ENCODE results near the gene ZNF592. TPM values are rescaled to one million over a fixed set of nuclear protein-coding genes. Genes with fewer than 3 reads are reported as not detected.

Gene ZNF592
- polyA plus RNA-seq, 1 donor from 2014 or later = 3.9 TPM

DNA sequence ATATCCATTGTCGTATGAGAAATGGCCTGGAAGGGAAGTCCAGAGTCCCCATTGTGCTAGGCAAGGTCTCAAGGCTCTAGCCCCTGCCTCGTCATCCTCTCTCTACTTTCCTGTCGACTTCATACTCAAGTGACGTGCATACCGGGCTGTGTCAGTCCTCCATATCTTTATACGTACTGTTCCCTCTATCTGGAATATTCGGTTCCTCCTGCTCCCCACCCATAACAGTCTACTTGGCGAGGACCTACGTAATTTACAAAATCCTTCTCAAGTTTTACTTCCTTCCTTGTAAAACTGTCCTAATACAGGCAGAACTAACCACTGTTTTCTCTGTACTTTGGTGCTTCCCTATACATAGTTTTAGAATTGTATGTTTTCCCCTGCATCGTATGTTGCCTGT is 66.5 kb downstream of the ZNF592 start:
- H4K20me1 ChIP-seq (ENCODE audit: insufficient read depth) = no peaks in the 10 kb centered on the region
- no peaks in the 10 kb centered on the region for H3K9me3 ChIP-seq (ENCODE audit: low read length)
- no peak overlapping the region for H3K9ac ChIP-seq (ENCODE audit: low read length)
- no peak overlapping the region for H2AFZ ChIP-seq (ENCODE audit: low read depth, low read length)
- H3K27me3 ChIP-seq (ENCODE audit: insufficient read depth, low read depth, low read length) = no peaks in the 10 kb centered on the region
- H3K27ac ChIP-seq (ENCODE audit: low read length) = no peak overlapping the region
- H3K36me3 ChIP-seq (ENCODE audit: insufficient read depth, low read length) = no peaks in the 10 kb centered on the region
- no peak overlapping the region for H3K4me3 ChIP-seq (ENCODE audit: low read length)
- TF ChIP-seq TAF1 (IDR thresholded peaks at IDR 0.05; ENCODE audit: low read depth) (no peak), RAD21 (conservative IDR thresholded peaks at IDR 0.05) (no peak), EP300 (conservative IDR thresholded peaks at IDR 0.05; ENCODE audit: poor library complexity, severe bottlenecking) (no peak), POLR2AphosphoS5 (IDR thresholded peaks at IDR 0.05) (no peak), MXI1 (conservative IDR thresholded peaks at IDR 0.05; ENCODE audit: poor library complexity, severe bottlenecking) (no peak), EZH2 (IDR thresholded peaks at IDR 0.05; ENCODE audit: borderline replicate concordance, insufficient read depth, low read length, poor library complexity, severe bottlenecking) (no peak), SMC3 (conservative IDR thresholded peaks at IDR 0.05; ENCODE audit: poor library complexity) (no peak)
- TF ChIP-seq, protein P1, sequence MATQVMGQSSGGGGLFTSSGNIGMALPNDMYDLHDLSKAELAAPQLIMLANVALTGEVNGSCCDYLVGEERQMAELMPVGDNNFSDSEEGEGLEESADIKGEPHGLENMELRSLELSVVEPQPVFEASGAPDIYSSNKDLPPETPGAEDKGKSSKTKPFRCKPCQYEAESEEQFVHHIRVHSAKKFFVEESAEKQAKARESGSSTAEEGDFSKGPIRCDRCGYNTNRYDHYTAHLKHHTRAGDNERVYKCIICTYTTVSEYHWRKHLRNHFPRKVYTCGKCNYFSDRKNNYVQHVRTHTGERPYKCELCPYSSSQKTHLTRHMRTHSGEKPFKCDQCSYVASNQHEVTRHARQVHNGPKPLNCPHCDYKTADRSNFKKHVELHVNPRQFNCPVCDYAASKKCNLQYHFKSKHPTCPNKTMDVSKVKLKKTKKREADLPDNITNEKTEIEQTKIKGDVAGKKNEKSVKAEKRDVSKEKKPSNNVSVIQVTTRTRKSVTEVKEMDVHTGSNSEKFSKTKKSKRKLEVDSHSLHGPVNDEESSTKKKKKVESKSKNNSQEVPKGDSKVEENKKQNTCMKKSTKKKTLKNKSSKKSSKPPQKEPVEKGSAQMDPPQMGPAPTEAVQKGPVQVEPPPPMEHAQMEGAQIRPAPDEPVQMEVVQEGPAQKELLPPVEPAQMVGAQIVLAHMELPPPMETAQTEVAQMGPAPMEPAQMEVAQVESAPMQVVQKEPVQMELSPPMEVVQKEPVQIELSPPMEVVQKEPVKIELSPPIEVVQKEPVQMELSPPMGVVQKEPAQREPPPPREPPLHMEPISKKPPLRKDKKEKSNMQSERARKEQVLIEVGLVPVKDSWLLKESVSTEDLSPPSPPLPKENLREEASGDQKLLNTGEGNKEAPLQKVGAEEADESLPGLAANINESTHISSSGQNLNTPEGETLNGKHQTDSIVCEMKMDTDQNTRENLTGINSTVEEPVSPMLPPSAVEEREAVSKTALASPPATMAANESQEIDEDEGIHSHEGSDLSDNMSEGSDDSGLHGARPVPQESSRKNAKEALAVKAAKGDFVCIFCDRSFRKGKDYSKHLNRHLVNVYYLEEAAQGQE (IDR thresholded peaks at IDR 0.05; ENCODE audit: borderline replicate concordance) = no peak
- TF ChIP-seq, protein P2, sequence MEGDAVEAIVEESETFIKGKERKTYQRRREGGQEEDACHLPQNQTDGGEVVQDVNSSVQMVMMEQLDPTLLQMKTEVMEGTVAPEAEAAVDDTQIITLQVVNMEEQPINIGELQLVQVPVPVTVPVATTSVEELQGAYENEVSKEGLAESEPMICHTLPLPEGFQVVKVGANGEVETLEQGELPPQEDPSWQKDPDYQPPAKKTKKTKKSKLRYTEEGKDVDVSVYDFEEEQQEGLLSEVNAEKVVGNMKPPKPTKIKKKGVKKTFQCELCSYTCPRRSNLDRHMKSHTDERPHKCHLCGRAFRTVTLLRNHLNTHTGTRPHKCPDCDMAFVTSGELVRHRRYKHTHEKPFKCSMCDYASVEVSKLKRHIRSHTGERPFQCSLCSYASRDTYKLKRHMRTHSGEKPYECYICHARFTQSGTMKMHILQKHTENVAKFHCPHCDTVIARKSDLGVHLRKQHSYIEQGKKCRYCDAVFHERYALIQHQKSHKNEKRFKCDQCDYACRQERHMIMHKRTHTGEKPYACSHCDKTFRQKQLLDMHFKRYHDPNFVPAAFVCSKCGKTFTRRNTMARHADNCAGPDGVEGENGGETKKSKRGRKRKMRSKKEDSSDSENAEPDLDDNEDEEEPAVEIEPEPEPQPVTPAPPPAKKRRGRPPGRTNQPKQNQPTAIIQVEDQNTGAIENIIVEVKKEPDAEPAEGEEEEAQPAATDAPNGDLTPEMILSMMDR (IDR thresholded peaks at IDR 0.05; ENCODE audit: poor library complexity, severe bottlenecking) = no peak
- no peaks in the 10 kb centered on the region for H3F3A ChIP-seq (ENCODE audit: insufficient read depth, low read length, poor library complexity, severe bottlenecking)
- H3K9me2 ChIP-seq (ENCODE audit: insufficient read depth, low read length) = no peaks in the 10 kb centered on the region
- no peaks in the 10 kb centered on the region for H3K79me2 ChIP-seq (replicated peaks; ENCODE audit: insufficient read depth, low read length)
- H3K4me2 ChIP-seq (ENCODE audit: low read length) = no peak overlapping the region

DNA sequence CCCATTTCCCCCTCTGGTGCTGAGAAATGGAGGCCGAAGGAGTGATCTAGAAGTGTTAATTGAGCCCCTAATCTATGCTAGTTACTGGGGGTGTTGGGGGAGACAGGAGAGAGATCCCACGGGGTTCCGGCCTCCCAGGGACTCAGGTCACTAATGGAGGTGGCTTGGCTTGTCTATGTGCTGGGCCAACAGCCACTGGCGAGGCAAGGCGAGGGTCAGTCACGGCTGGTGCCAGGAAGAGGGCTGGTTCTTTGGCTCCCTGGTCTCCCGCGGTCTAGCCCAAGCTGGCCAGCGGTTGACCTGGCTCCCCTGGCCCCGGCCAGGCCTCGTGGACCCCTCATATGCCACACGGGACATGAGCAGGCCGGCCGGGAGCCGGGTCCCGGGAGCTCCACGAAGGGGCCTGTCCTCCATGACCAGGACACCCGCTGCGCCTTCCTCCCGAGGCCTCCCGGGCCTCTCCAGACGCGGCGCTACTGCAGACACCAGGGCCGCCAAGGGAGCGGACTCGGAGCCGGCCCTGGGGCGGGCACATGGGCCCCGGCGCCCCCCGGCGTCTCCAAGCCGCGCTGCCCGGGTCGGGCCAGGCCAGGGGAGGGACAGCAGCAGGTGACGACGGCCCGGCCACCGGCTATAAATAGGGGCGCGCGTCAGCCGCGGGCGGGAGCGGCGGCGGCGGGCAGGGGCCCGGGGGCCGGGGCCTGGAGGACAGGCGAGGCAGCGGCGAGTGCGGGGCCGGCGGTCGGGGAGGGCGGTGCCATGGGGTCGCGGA is 68.5 kb downstream of the ZNF592 start, which contains the start of gene ALPK3:
ALPK3 (plus strand) TSS at position 663 of the 772 bp plus-strand sequence; CDS start at position 760, 97 bp downstream.
- Histone ChIP-seq H2AFZ (ENCODE audit: low read depth, low read length) (no peak within 1 kb of the TSS), H3K9me3 (ENCODE audit: low read length) (no peaks in the 10 kb centered on the region), H3K4me3 (ENCODE audit: low read length) (no peak within 1 kb of the TSS), H3K4me2 (ENCODE audit: low read length) (no peak within 1 kb of the TSS), H4K20me1 (ENCODE audit: insufficient read depth) (no peaks in the 10 kb centered on the region), H3K9me2 (ENCODE audit: insufficient read depth, low read length) (no peaks in the 10 kb centered on the region), H3K36me3 (ENCODE audit: insufficient read depth, low read length) (no peaks in the 10 kb centered on the region), H3F3A (ENCODE audit: insufficient read depth, low read length, poor library complexity, severe bottlenecking) (no peaks in the 10 kb centered on the region), H3K27ac (ENCODE audit: low read length) (no peak within 1 kb of the TSS), H3K27me3 (ENCODE audit: insufficient read depth, low read depth, low read length) (no peaks in the 10 kb centered on the region), H3K9ac (ENCODE audit: low read length) (no peak within 1 kb of the TSS), H3K79me2 (replicated peaks; ENCODE audit: insufficient read depth, low read length) (no peaks in the 10 kb centered on the region)
- TF ChIP-seq MXI1 (conservative IDR thresholded peaks at IDR 0.05; ENCODE audit: poor library complexity, severe bottlenecking) (no peak), POLR2AphosphoS5 (IDR thresholded peaks at IDR 0.05) (no peak), RAD21 (conservative IDR thresholded peaks at IDR 0.05) (no peak), SMC3 (conservative IDR thresholded peaks at IDR 0.05; ENCODE audit: poor library complexity) (no peak), EP300 (conservative IDR thresholded peaks at IDR 0.05; ENCODE audit: poor library complexity, severe bottlenecking) (no peak), TAF1 (IDR thresholded peaks at IDR 0.05; ENCODE audit: low read depth) (no peak), EZH2 (IDR thresholded peaks at IDR 0.05; ENCODE audit: borderline replicate concordance, insufficient read depth, low read length, poor library complexity, severe bottlenecking) (no peak)
- TF ChIP-seq, protein P1 (IDR thresholded peaks at IDR 0.05; ENCODE audit: borderline replicate concordance) = no peak
- TF ChIP-seq, protein P2 (IDR thresholded peaks at IDR 0.05; ENCODE audit: poor library complexity, severe bottlenecking) = no peak
